Stomach (tissue), 4 donors: ENCODE data around the gene TAF1.
"Not testable (repeated sequence)": the region's sequence is repeated elsewhere in the genome, so short reads cannot be mapped to it uniquely, and the experiment has no call there.

ENCODE experiments used
- CTCF ChIP-seq, 7 experiments: fragments of 450-650 bp in 4 of 7; fragments of 200-600 bp in 3 of 7; sonication (generic) in 3 of 7; IDR thresholded peaks; one replicate each; pipeline ENCODE4 v1.5.1; 2016 to 2019; ENCODE audit warnings: antibody characterized with exemption in 7 of 7, control low read depth in 2 of 7, mild to moderate bottlenecking in 1 of 7
- EP300 ChIP-seq: sonication (generic); formaldehyde crosslinking; IDR thresholded peaks from one replicate; pipeline ENCODE4 v1.6.1; 2017; ENCODE audit warnings: antibody characterized with exemption
- POLR2AphosphoS5 ChIP-seq, 3 donors: sonication (generic); formaldehyde crosslinking; IDR thresholded peaks; one replicate each; pipeline ENCODE4 v1.6.1; 2016; ENCODE audit warnings: antibody characterized with exemption in 3 of 3

- TF ChIP-seq CTCF (IDR thresholded peaks at IDR 0.05); POLR2AphosphoS5 (IDR thresholded peaks at IDR 0.05); EP300: not testable (repeated sequence)
Observed at GRCh38 chrX:71349867-71350266, 16.3 kb upstream of the TAF1 start.
